ENCODE data around the gene PIGV. TPM values are rescaled to one million over a fixed set of nuclear protein-coding genes. Genes with fewer than 3 reads are reported as not detected.

The PIGV gene
- polyA plus RNA-seq (2013, experiment 1 of 2) = 9.0 TPM
- polyA plus RNA-seq (2013, experiment 2 of 2) = 9.2 TPM

GRCh38 chr1:26787706-26788514, at the start of gene PIGV:
PIGV (plus strand) TSS chr1:26787950; CDS start chr1:26790816, 2,866 bp downstream.
- WGBS, 2 experiments (ENCODE audit: insufficient coverage in 2 of 2) = 2% methylated on average over 46 to 49 of the region's 63 CpGs
- Histone ChIP-seq H3K27ac (ENCODE audit: low read depth, low read length, severe bottlenecking) (peak within 1 kb of the TSS; percentile 92), H3K9me3 (ENCODE audit: control insufficient read depth, low read length) (no peaks in the 10 kb centered on the region), H3K4me3 (ENCODE audit: extremely low read depth, insufficient read depth, low read length, poor library complexity, severe bottlenecking) (peak within 1 kb of the TSS; percentile 65), H3K4me1 (ENCODE audit: control insufficient read depth, insufficient read depth, low read length, poor library complexity, severe bottlenecking) (peaks cover 54% of the 10 kb centered on the region), H3K36me3 (ENCODE audit: control insufficient read depth, insufficient read depth, low read length) (peaks cover 14% of the 10 kb centered on the region)

- Histone ChIP-seq H3K27ac (ENCODE audit: low read depth, low read length, severe bottlenecking) (no peak overlapping the region), H3K4me1 (ENCODE audit: control insufficient read depth, insufficient read depth, low read length, poor library complexity, severe bottlenecking) (peaks cover 7% of the 10 kb centered on the region), H3K9me3 (ENCODE audit: control insufficient read depth, low read length) (no peaks in the 10 kb centered on the region), H3K36me3 (ENCODE audit: control insufficient read depth, insufficient read depth, low read length) (peaks cover 83% of the 10 kb centered on the region), H3K4me3 (ENCODE audit: extremely low read depth, insufficient read depth, low read length, poor library complexity, severe bottlenecking) (no peak overlapping the region)
- 92 to 100% methylated on average over 3 to 4 of the region's 4 CpGs for WGBS, 2 experiments (ENCODE audit: insufficient coverage in 2 of 2)
Observed at GRCh38 chr1:26739329-26739914, 48.3 kb upstream of the PIGV start.

- WGBS, 2 experiments (ENCODE audit: insufficient coverage in 2 of 2) = 82 to 100% methylated on average over 1 to 3 of the region's 3 CpGs
- H3K4me1 ChIP-seq (ENCODE audit: control insufficient read depth, insufficient read depth, low read length, poor library complexity, severe bottlenecking) = peaks cover 13% of the 10 kb centered on the region
- no peaks in the 10 kb centered on the region for H3K9me3 ChIP-seq (ENCODE audit: control insufficient read depth, low read length)
- peaks cover 82% of the 10 kb centered on the region for H3K36me3 ChIP-seq (ENCODE audit: control insufficient read depth, insufficient read depth, low read length)
- H3K27ac ChIP-seq (ENCODE audit: low read depth, low read length, severe bottlenecking) = no peak overlapping the region
- no peak overlapping the region for H3K4me3 ChIP-seq (ENCODE audit: extremely low read depth, insufficient read depth, low read length, poor library complexity, severe bottlenecking)
Observed at GRCh38 chr1:26740023-26740634, 47.6 kb upstream of the PIGV start.

GRCh38 chr1:26740952-26741351, 46.8 kb upstream of the PIGV start:
- WGBS, 2 experiments (ENCODE audit: insufficient coverage in 2 of 2) = 97 to 98% methylated on average over 5 of the region's 5 CpGs
- no peak overlapping the region for H3K4me3 ChIP-seq (ENCODE audit: extremely low read depth, insufficient read depth, low read length, poor library complexity, severe bottlenecking)
- H3K27ac ChIP-seq (ENCODE audit: low read depth, low read length, severe bottlenecking) = no peak overlapping the region
- H3K9me3 ChIP-seq (ENCODE audit: control insufficient read depth, low read length) = no peaks in the 10 kb centered on the region
- H3K4me1 ChIP-seq (ENCODE audit: control insufficient read depth, insufficient read depth, low read length, poor library complexity, severe bottlenecking) = peaks cover 21% of the 10 kb centered on the region
- peaks cover 82% of the 10 kb centered on the region for H3K36me3 ChIP-seq (ENCODE audit: control insufficient read depth, insufficient read depth, low read length)

GRCh38 chr1:26743426-26744059, 44.2 kb upstream of the PIGV start:
- 86 to 100% methylated on average over 4 to 5 of the region's 8 CpGs for WGBS, 2 experiments (ENCODE audit: insufficient coverage in 2 of 2)

GRCh38 chr1:26744075-26744959, 43.4 kb upstream of the PIGV start:
- peak overlapping the region; percentile 96 for H3K27ac ChIP-seq (ENCODE audit: low read depth, low read length, severe bottlenecking)
- 41 to 61% methylated on average over 4 to 6 of the region's 8 CpGs for WGBS, 2 experiments (ENCODE audit: insufficient coverage in 2 of 2)
- peaks cover 27% of the 10 kb centered on the region for H3K4me1 ChIP-seq (ENCODE audit: control insufficient read depth, insufficient read depth, low read length, poor library complexity, severe bottlenecking)
- H3K36me3 ChIP-seq (ENCODE audit: control insufficient read depth, insufficient read depth, low read length) = peaks cover 88% of the 10 kb centered on the region
- H3K4me3 ChIP-seq (ENCODE audit: extremely low read depth, insufficient read depth, low read length, poor library complexity, severe bottlenecking) = no peak overlapping the region
- H3K9me3 ChIP-seq (ENCODE audit: control insufficient read depth, low read length) = no peaks in the 10 kb centered on the region

More at GRCh38 chr1:26743426-26744059, 44.2 kb upstream of the PIGV start:
- peak overlapping the region; percentile 96 for H3K27ac ChIP-seq (ENCODE audit: low read depth, low read length, severe bottlenecking)
- H3K4me1 ChIP-seq (ENCODE audit: control insufficient read depth, insufficient read depth, low read length, poor library complexity, severe bottlenecking) = peaks cover 27% of the 10 kb centered on the region
- peaks cover 86% of the 10 kb centered on the region for H3K36me3 ChIP-seq (ENCODE audit: control insufficient read depth, insufficient read depth, low read length)
- no peaks in the 10 kb centered on the region for H3K9me3 ChIP-seq (ENCODE audit: control insufficient read depth, low read length)
- no peak overlapping the region for H3K4me3 ChIP-seq (ENCODE audit: extremely low read depth, insufficient read depth, low read length, poor library complexity, severe bottlenecking)

- 94 to 100% methylated on average over 2 of the region's 5 CpGs for whole genome bisulfite sequencing, 2 experiments (ENCODE audit: insufficient coverage in 2 of 2)
- peaks cover 27% of the 10 kb centered on the region for H3K4me1 ChIP-seq (ENCODE audit: control insufficient read depth, insufficient read depth, low read length, poor library complexity, severe bottlenecking)
- no peaks in the 10 kb centered on the region for H3K9me3 ChIP-seq (ENCODE audit: control insufficient read depth, low read length)
- no peak overlapping the region for H3K4me3 ChIP-seq (ENCODE audit: extremely low read depth, insufficient read depth, low read length, poor library complexity, severe bottlenecking)
- H3K27ac ChIP-seq (ENCODE audit: low read depth, low read length, severe bottlenecking) = peak overlapping the region; percentile 96
- peaks cover 88% of the 10 kb centered on the region for H3K36me3 ChIP-seq (ENCODE audit: control insufficient read depth, insufficient read depth, low read length)
Observed at GRCh38 chr1:26745191-26745590, 42.6 kb upstream of the PIGV start.

- Histone ChIP-seq H3K36me3 (ENCODE audit: control insufficient read depth, insufficient read depth, low read length) (peaks cover 88% of the 10 kb centered on the region), H3K4me1 (ENCODE audit: control insufficient read depth, insufficient read depth, low read length, poor library complexity, severe bottlenecking) (peaks cover 27% of the 10 kb centered on the region), H3K27ac (ENCODE audit: low read depth, low read length, severe bottlenecking) (no peak overlapping the region), H3K9me3 (ENCODE audit: control insufficient read depth, low read length) (no peaks in the 10 kb centered on the region), H3K4me3 (ENCODE audit: extremely low read depth, insufficient read depth, low read length, poor library complexity, severe bottlenecking) (no peak overlapping the region)
- 90 to 100% methylated on average over 4 of the region's 5 CpGs for WGBS, 2 experiments (ENCODE audit: insufficient coverage in 2 of 2)
Observed at GRCh38 chr1:26747048-26747447, 40.7 kb upstream of the PIGV start.

GRCh38 chr1:26748351-26748750, 39.4 kb upstream of the PIGV start:
- Histone ChIP-seq H3K4me3 (ENCODE audit: extremely low read depth, insufficient read depth, low read length, poor library complexity, severe bottlenecking) (no peak overlapping the region), H3K4me1 (ENCODE audit: control insufficient read depth, insufficient read depth, low read length, poor library complexity, severe bottlenecking) (peaks cover 27% of the 10 kb centered on the region), H3K36me3 (ENCODE audit: control insufficient read depth, insufficient read depth, low read length) (peaks cover 88% of the 10 kb centered on the region), H3K27ac (ENCODE audit: low read depth, low read length, severe bottlenecking) (no peak overlapping the region), H3K9me3 (ENCODE audit: control insufficient read depth, low read length) (no peaks in the 10 kb centered on the region)
- WGBS, 2 experiments (ENCODE audit: insufficient coverage in 2 of 2) = 86 to 90% methylated on average over 1 of the region's 1 CpG

- peaks cover 20% of the 10 kb centered on the region for H3K4me1 ChIP-seq (ENCODE audit: control insufficient read depth, insufficient read depth, low read length, poor library complexity, severe bottlenecking)
- H3K9me3 ChIP-seq (ENCODE audit: control insufficient read depth, low read length) = no peaks in the 10 kb centered on the region
- H3K4me3 ChIP-seq (ENCODE audit: extremely low read depth, insufficient read depth, low read length, poor library complexity, severe bottlenecking) = no peak overlapping the region
- 93 to 97% methylated on average over 3 of the region's 5 CpGs for WGBS, 2 experiments (ENCODE audit: insufficient coverage in 2 of 2)
- H3K27ac ChIP-seq (ENCODE audit: low read depth, low read length, severe bottlenecking) = peak overlapping the region; percentile 30
- peaks cover 99% of the 10 kb centered on the region for H3K36me3 ChIP-seq (ENCODE audit: control insufficient read depth, insufficient read depth, low read length)
Observed at GRCh38 chr1:26749458-26749857, 38.3 kb upstream of the PIGV start.
